ENCODE measurements around the gene NACC1. TPM values are rescaled to one million over a fixed set of nuclear protein-coding genes. Genes with fewer than 3 reads are reported as not detected.

The NACC1 gene
- total RNA-seq, 1 donor from 2014 or later: 63.0 TPM

DNA sequence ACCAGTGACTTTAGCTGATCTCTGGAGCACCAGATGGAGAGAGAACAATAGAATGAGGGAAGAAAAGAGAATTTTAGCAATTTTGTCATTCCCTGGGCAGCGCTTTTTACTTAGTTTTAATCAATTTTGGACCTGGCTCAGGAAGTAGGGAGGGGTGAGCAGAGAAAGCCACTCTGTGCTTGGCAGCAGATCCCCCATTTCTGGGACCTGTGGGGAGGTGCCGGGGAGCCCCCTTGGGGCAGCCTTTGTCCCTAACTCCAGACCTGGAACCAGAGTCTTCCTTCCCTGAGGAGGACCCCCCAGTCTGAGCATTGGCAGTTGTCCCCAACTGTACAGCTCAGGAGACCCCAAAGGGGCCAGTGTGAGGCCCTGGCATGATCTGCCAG, 25.9 kb upstream of the NACC1 start:
- Mint-ChIP-seq H3K27ac (peak overlapping the region; percentile 95), H3K4me3 (peak overlapping the region; percentile 39)
- TF ChIP-seq, protein P1, sequence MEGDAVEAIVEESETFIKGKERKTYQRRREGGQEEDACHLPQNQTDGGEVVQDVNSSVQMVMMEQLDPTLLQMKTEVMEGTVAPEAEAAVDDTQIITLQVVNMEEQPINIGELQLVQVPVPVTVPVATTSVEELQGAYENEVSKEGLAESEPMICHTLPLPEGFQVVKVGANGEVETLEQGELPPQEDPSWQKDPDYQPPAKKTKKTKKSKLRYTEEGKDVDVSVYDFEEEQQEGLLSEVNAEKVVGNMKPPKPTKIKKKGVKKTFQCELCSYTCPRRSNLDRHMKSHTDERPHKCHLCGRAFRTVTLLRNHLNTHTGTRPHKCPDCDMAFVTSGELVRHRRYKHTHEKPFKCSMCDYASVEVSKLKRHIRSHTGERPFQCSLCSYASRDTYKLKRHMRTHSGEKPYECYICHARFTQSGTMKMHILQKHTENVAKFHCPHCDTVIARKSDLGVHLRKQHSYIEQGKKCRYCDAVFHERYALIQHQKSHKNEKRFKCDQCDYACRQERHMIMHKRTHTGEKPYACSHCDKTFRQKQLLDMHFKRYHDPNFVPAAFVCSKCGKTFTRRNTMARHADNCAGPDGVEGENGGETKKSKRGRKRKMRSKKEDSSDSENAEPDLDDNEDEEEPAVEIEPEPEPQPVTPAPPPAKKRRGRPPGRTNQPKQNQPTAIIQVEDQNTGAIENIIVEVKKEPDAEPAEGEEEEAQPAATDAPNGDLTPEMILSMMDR (IDR thresholded peaks at IDR 0.05; ENCODE audit: unreplicated experiment): no peak

DNA sequence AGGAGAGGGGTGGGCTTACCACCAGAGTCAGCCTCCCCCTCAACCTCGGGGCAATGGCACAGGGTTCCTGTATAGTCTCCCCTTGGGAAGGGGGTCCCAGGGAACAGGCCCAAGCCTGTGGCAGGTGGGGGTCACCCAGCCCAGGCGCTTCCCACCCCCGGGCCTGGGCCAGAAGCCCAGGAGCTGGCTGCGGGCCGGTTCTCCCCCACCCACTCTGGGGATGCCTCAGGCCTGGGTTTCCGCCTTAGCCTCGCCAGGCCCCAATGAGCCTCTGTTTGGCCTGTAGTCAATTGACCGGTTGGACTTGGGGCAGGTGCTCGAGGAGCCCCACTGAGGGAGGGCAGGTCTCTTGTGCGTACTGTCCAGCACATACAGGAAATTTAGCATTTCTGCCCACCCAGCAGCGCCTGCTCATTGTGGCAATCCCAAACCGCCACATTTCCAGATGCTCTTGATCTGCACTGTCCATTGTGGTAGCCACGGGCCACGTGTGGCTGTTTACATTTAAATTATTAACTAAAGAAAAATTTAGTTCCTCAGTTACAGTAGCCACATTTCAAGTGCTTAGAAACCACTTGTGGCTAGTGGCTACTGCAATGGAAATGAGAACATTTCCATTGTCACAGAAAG, 25.3 kb upstream of the NACC1 start:
- TF ChIP-seq, protein P1 (IDR thresholded peaks at IDR 0.05; ENCODE audit: unreplicated experiment): no peak
- H3K27me3 Mint-ChIP-seq (ENCODE audit: low read depth): peaks cover 41% of the 10 kb centered on the region
- no peaks in the 10 kb centered on the region for H3K9me3 Mint-ChIP-seq

More for the DNA sequence above, 25.9 kb upstream of the NACC1 start:
- H3K4me1 Mint-ChIP-seq: peaks cover 52% of the 10 kb centered on the region
- H3K27me3 Mint-ChIP-seq (ENCODE audit: low read depth): peaks cover 38% of the 10 kb centered on the region
- H3K9me3 Mint-ChIP-seq: no peaks in the 10 kb centered on the region
- peaks cover 5% of the 10 kb centered on the region for H3K36me3 Mint-ChIP-seq
- DNase-seq (ENCODE audit: low spot score in 2 of 2, unreplicated experiment in 2 of 2): no peak

DNA sequence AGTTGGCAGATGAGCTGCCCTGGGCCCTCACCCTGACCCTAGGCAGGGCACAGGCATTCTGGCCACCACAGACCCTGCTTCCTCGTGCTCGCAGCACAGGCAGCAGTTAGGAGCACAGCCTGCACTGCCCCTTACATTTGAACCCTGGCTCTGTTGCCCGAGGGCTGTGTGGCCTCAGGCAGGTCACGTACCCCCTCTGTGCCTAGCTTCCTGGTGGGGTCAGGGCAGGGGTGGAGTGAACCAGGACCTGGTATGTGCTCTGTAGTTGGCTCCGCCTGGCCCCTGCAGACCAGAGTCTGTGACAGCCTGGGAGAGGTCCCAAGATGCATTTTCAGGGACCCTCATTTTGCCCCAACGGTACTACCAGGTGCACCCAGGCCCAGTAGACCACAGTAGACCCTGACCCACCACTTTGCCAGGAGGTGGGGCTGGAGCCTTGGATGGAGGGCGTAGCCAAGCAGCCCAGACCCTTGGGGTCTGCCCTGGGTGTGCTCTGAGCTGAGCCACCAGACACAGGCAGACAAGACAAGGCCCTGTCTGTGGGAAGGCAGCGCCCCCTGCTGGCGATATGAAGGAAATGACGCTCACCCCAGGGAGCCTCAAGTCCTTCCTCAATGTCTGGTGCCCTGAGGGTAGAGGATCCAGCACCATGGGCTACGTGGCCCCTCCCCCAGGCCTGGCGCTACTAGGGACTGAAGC, 24.5 kb upstream of the NACC1 start:
- Mint-ChIP-seq H3K36me3 (peaks cover 3% of the 10 kb centered on the region), H3K9me3 (no peaks in the 10 kb centered on the region), H3K27me3 (ENCODE audit: low read depth) (peaks cover 45% of the 10 kb centered on the region), H3K4me1 (peaks cover 56% of the 10 kb centered on the region), H3K27ac (no peak overlapping the region), H3K4me3 (no peak overlapping the region)
- TF ChIP-seq, protein P1 (IDR thresholded peaks at IDR 0.05; ENCODE audit: unreplicated experiment): peak; percentile 99
- peak; percentile 73 to 87 for DNase-seq (ENCODE audit: low spot score in 2 of 2, unreplicated experiment in 2 of 2)

More for the DNA sequence above, 25.3 kb upstream of the NACC1 start:
- DNase-seq (ENCODE audit: low spot score in 2 of 2, unreplicated experiment in 2 of 2): no peak
- H3K27ac Mint-ChIP-seq: peak overlapping the region; percentile 95
- H3K36me3 Mint-ChIP-seq: peaks cover 5% of the 10 kb centered on the region
- peaks cover 52% of the 10 kb centered on the region for H3K4me1 Mint-ChIP-seq
- no peak overlapping the region for H3K4me3 Mint-ChIP-seq

DNA sequence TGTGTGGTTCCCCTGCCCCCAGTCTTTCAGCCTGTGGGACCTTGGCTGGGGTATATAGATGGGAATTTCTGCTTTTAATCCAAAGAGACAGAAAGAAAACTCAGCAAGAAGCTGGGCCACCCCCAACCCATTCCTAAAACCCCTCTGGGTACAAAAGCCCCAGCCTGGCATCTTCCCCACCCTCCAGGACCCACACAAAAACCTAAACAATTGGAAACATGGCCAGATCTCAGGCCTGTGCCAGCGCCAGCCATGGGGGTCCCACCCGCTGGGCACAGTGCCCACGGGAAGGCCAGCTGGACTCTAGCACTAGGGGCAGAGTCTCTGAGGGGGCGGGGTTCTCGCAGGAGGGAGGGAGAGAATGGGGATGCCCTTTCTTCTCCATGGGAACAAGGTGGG, 24.0 kb upstream of the NACC1 start:
- H3K36me3 Mint-ChIP-seq: peaks cover 2% of the 10 kb centered on the region
- peaks cover 49% of the 10 kb centered on the region for H3K27me3 Mint-ChIP-seq (ENCODE audit: low read depth)
- peaks cover 59% of the 10 kb centered on the region for H3K4me1 Mint-ChIP-seq
- no peaks in the 10 kb centered on the region for H3K9me3 Mint-ChIP-seq
- no peak overlapping the region for H3K27ac Mint-ChIP-seq
- H3K4me3 Mint-ChIP-seq: no peak overlapping the region
- no peak for DNase-seq (ENCODE audit: low spot score in 2 of 2, unreplicated experiment in 2 of 2)
- TF ChIP-seq, protein P1 (IDR thresholded peaks at IDR 0.05; ENCODE audit: unreplicated experiment): peak; percentile 62

DNA sequence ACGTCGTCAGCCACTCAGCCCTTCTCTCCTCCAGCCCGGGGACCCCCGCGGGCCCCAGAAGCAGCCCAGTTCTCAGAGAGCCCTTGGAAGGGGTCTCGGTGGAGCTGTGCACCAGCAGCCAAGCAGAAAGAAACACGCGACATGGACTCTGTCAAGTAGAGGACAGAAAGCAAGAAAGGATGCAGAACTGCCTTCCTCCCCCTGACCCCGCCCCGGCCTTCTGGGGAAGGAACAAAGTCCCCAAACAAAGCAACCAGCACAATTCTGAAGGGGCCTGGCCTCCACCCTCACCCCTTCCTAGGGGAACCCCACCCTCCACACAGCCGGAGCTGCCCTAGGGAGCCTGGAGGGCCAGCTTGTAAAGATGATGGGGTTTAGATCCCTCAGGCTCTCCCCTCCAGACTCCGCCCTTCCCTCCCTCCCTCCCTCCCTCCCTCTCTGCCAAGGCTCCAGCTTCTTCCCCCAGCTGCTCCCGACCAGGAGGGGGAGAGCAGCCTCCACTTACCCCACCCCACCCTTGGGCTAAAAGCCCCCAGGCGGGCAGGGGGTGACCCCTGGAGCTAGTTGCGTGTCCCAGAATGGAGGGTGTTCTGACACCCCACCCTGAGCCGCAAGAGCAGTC, 23.2 kb upstream of the NACC1 start:
- Mint-ChIP-seq H3K27me3 (ENCODE audit: low read depth) (peaks cover 54% of the 10 kb centered on the region), H3K27ac (no peak overlapping the region), H3K4me3 (no peak overlapping the region), H3K36me3 (peaks cover 2% of the 10 kb centered on the region), H3K9me3 (no peaks in the 10 kb centered on the region), H3K4me1 (peaks cover 58% of the 10 kb centered on the region)
- DNase-seq (ENCODE audit: low spot score in 2 of 2, unreplicated experiment in 2 of 2): no peak
- TF ChIP-seq, protein P1 (IDR thresholded peaks at IDR 0.05; ENCODE audit: unreplicated experiment): no peak
